Measurements from ENCODE around the gene IFIT2. TPM values are rescaled to one million over a fixed set of nuclear protein-coding genes. Genes with fewer than 3 reads are reported as not detected.

Gene IFIT2
- total RNA-seq, 2 experiments from 2014 or later, result 36.9 to 38.9 TPM

DNA sequence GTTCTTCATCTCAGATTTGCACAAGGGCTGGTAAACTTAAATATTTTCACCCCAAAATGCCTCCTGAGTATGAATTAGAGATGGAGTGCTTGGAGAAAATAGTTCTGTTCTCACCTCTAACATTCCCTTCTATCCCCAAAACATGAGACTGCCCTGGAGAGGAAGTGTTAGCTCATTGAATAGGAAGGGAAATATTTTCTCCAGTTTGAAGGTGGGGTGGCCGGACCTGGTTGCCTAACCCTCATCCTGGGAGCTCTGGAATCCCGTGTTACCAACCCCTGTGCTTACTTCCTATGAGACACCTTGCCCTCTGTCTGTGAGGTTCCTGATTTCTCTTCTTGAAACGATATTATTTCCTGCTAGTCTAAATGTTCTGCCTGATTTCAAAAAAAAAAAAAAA, 779 bp downstream of the IFIT2 start:
- peak in 2 of 14 experiments; percentile 17 to 20 for DNase-seq
- no peak for TF ChIP-seq CTCF (IDR thresholded peaks at IDR 0.05)

GRCh38 chr10:89303161-89303560, 1.3 kb downstream of the IFIT2 start:
- Mint-ChIP-seq H3K36me3 (ENCODE audit: low read depth) (peaks cover 65% of the 10 kb centered on the region), H3K27me3 (no peaks in the 10 kb centered on the region), H3K9me3 (peaks cover 12% of the 10 kb centered on the region), H3K4me1 (ENCODE audit: low read depth) (peaks cover 58% of the 10 kb centered on the region), H3K27ac (peak overlapping the region; percentile 99), H3K4me3 (peak overlapping the region; percentile 93)
- DNase-seq, result no peak
- no peak for ATAC-seq (ENCODE audit: poor library complexity)
- Histone ChIP-seq H3K4me1 (ENCODE audit: insufficient read depth, low read length) (peaks cover 15% of the 10 kb centered on the region), H3K9me3 (ENCODE audit: control insufficient read depth in 1 of 2, insufficient read depth in 1 of 2, low read length in 2 of 2) (peaks cover under 1 to 10% of the 10 kb centered on the region in 2 experiments), H3K4me3 (ENCODE audit: low read length) (peak overlapping the region; percentile 68), H3K27ac (ENCODE audit: low read depth in 1 of 2, low read length in 2 of 2) (no peak overlapping the region), H3K36me3 (ENCODE audit: insufficient read depth, low read length) (peaks cover 26% of the 10 kb centered on the region), H3K27me3 (ENCODE audit: control insufficient read depth in 1 of 2, insufficient read depth in 2 of 2, low read length in 2 of 2) (no peaks in the 10 kb centered on the region)
- POLR2A ChIA-PET, result interaction anchor here (0.8 to 3.7 kb wide), 6 partner anchors 25 to 115 kb away, joined by 3 to 55 read pairs (median 24); partner anchors contain the start of genes IFIT1, IFIT3, IFIT5 and LIPA
- TF ChIP-seq CTCF (IDR thresholded peaks at IDR 0.05), result no peak
- intact Hi-C loops (cut with DNase I, micrococcal nuclease), result loop anchor here (2.0 to 5.0 kb wide), 5 partner anchors 51 to 112 kb away; partner anchors contain the start of genes IFIT5 (in 2 of the 2), IFIT1 (in 1 of the 2) and LIPA (in 1 of the 2)
- CTCF ChIA-PET, result no interaction called here

More for the DNA sequence above, 779 bp downstream of the IFIT2 start:
- Mint-ChIP-seq H3K36me3 (ENCODE audit: low read depth) (peaks cover 60% of the 10 kb centered on the region), H3K9me3 (peaks cover 10% of the 10 kb centered on the region), H3K4me3 (peak overlapping the region; percentile 93), H3K27me3 (no peaks in the 10 kb centered on the region), H3K27ac (peak overlapping the region; percentile 99), H3K4me1 (ENCODE audit: low read depth) (peaks cover 58% of the 10 kb centered on the region)
- CTCF ChIA-PET, result no interaction called here
- Histone ChIP-seq H3K27me3 (ENCODE audit: control insufficient read depth in 1 of 2, insufficient read depth in 2 of 2, low read length in 2 of 2) (no peaks in the 10 kb centered on the region), H3K27ac (ENCODE audit: low read depth in 1 of 2, low read length in 2 of 2) (peak overlapping the region; percentile 78 to 89), H3K4me3 (ENCODE audit: low read length) (peak overlapping the region; percentile 68), H3K9me3 (ENCODE audit: control insufficient read depth in 1 of 2, insufficient read depth in 1 of 2, low read length in 2 of 2) (peaks cover 6% of the 10 kb centered on the region in 2 experiments), H3K36me3 (ENCODE audit: insufficient read depth, low read length) (peaks cover 21% of the 10 kb centered on the region), H3K4me1 (ENCODE audit: insufficient read depth, low read length) (peaks cover 15% of the 10 kb centered on the region)
- POLR2A ChIA-PET, result interaction anchor here (0.9 to 3.7 kb wide), 14 partner anchors 14 to 1484 kb away, joined by 3 to 55 read pairs (median 10); partner anchors contain the start of genes ATAD1, IFIT1, IFIT3 and IFIT5
- ATAC-seq (ENCODE audit: poor library complexity), result no peak
- intact Hi-C loops (cut with DNase I, micrococcal nuclease), result loop anchor here (2.0 to 5.0 kb wide), 5 partner anchors 50 to 112 kb away; partner anchors contain the start of genes IFIT5 (in 2 of the 2), IFIT1 (in 1 of the 2) and LIPA (in 1 of the 2)

DNA sequence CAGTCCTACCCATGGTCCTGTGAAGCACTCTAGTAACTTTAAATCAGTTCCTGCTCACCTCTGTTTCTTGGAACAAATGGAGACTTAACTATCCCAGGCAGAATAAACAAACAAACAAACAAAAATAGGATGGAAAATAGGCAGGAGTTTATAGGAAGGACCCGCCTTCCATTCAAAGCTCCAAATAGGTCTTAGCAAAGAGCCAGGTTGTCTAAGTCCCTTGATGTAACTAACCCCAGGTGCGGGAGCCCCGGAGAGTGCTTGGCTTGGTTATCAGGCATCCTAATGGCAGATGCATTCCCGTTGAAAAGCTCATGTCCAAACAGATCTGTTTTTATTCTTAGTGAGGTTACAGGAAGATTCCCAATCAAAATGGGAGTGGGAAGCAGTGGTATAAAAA, 2.2 kb downstream of the IFIT2 start:
- Histone ChIP-seq H3K4me1 (ENCODE audit: insufficient read depth, low read length) (peaks cover 15% of the 10 kb centered on the region), H3K36me3 (ENCODE audit: insufficient read depth, low read length) (peaks cover 30% of the 10 kb centered on the region), H3K27ac (ENCODE audit: low read depth in 1 of 2, low read length in 2 of 2) (no peak overlapping the region), H3K27me3 (ENCODE audit: control insufficient read depth in 1 of 2, insufficient read depth in 2 of 2, low read length in 2 of 2) (no peaks in the 10 kb centered on the region), H3K4me3 (ENCODE audit: low read length) (no peak overlapping the region), H3K9me3 (ENCODE audit: control insufficient read depth in 1 of 2, insufficient read depth in 1 of 2, low read length in 2 of 2) (peaks cover 0 to 10% of the 10 kb centered on the region in 2 experiments)
- no peak for DNase-seq
- intact Hi-C loops (cut with DNase I, micrococcal nuclease), result loop anchor here (5.0 kb wide), 3 partner anchors 52 to 108 kb away; partner anchors contain the start of genes IFIT5 (in 1 of the 2) and LIPA (in 1 of the 2)
- Mint-ChIP-seq H3K4me3 (peak overlapping the region; percentile 93), H3K27me3 (no peaks in the 10 kb centered on the region), H3K36me3 (ENCODE audit: low read depth) (peaks cover 73% of the 10 kb centered on the region), H3K27ac (peak overlapping the region; percentile 25), H3K4me1 (ENCODE audit: low read depth) (peaks cover 56% of the 10 kb centered on the region), H3K9me3 (peaks cover 9% of the 10 kb centered on the region)
- CTCF ChIA-PET, result interaction anchor here (1.3 kb wide), 1 partner anchor 66 kb away, joined by 3 read pairs; no protein-coding TSS in a partner anchor
- TF ChIP-seq CTCF (IDR thresholded peaks at IDR 0.05), result no peak
- ATAC-seq (ENCODE audit: poor library complexity), result no peak
- POLR2A ChIA-PET, result interaction anchor here (0.6 to 3.3 kb wide), 4 partner anchors 24 to 423 kb away, joined by 3 to 43 read pairs (median 4); partner anchors contain the start of genes IFIT1, IFIT3 and IFIT5

Data from CD4-positive, alpha-beta T cell (primary cell).